Measurements from ENCODE around the gene ADH7.

Gene ADH7

DNA sequence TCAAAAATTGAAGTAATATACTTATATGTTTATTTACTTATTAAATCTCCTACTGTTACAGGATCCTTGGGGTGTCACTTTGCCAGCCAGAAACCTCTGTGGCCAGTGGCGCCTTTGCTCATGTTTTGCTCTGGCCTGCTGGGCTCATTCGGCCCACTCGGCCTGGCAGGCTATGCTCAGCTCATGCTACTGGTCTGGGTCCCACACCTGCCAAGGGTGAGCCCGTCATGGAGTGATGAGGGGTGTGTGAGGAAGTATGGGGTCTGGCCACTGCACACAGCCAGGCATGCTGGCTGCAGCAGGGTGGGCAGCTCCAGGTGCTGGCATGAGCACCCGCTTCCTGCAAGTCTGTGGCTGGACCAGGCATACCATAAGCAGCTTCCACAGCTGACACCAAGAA lies 25.1 kb downstream of the ADH7 start:
- in situ Hi-C loops (cut with MboI; ENCODE audit: low pct_unique_long_range_greater_than_20kb, low sequenced_read_pairs, unreplicated experiment), result loop anchor here (25.0 kb wide), 2 partner anchors 298 to 948 kb away; no protein-coding TSS in a partner anchor
- TF ChIP-seq, protein P1, sequence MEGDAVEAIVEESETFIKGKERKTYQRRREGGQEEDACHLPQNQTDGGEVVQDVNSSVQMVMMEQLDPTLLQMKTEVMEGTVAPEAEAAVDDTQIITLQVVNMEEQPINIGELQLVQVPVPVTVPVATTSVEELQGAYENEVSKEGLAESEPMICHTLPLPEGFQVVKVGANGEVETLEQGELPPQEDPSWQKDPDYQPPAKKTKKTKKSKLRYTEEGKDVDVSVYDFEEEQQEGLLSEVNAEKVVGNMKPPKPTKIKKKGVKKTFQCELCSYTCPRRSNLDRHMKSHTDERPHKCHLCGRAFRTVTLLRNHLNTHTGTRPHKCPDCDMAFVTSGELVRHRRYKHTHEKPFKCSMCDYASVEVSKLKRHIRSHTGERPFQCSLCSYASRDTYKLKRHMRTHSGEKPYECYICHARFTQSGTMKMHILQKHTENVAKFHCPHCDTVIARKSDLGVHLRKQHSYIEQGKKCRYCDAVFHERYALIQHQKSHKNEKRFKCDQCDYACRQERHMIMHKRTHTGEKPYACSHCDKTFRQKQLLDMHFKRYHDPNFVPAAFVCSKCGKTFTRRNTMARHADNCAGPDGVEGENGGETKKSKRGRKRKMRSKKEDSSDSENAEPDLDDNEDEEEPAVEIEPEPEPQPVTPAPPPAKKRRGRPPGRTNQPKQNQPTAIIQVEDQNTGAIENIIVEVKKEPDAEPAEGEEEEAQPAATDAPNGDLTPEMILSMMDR (IDR thresholded peaks at IDR 0.05; ENCODE audit: extremely low read depth, insufficient read depth, missing control alignments), result no peak

DNA sequence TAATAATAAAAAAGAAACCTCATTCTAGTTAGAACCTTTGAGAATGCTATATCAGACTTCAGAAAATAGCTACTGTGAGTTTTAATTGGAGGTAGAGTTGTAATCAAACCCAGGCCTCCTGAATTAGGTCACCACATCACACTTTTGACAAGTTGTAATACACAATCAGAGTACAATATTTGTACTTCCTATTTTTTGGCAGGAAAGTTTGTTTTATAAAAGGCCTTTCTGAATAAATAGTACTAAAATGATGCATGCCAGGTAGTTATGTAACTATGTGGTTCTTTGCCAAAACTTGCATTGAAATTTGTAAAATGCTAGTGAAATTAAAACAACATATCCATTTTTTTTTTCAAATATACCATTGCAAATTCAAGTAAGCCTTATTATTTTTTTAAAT lies 26.8 kb downstream of the ADH7 start:
- TF ChIP-seq, protein P1 (IDR thresholded peaks at IDR 0.05; ENCODE audit: extremely low read depth, insufficient read depth, missing control alignments), result no peak
- no peak for DNase-seq (ENCODE audit: low spot score)
- in situ Hi-C loops (cut with MboI; ENCODE audit: low pct_unique_long_range_greater_than_20kb, low sequenced_read_pairs, unreplicated experiment), result loop anchor here (25.0 kb wide), 2 partner anchors 296 to 946 kb away; no protein-coding TSS in a partner anchor

More for the DNA sequence above, 25.1 kb downstream of the ADH7 start:
- DNase-seq (ENCODE audit: low spot score), result no peak

DNA sequence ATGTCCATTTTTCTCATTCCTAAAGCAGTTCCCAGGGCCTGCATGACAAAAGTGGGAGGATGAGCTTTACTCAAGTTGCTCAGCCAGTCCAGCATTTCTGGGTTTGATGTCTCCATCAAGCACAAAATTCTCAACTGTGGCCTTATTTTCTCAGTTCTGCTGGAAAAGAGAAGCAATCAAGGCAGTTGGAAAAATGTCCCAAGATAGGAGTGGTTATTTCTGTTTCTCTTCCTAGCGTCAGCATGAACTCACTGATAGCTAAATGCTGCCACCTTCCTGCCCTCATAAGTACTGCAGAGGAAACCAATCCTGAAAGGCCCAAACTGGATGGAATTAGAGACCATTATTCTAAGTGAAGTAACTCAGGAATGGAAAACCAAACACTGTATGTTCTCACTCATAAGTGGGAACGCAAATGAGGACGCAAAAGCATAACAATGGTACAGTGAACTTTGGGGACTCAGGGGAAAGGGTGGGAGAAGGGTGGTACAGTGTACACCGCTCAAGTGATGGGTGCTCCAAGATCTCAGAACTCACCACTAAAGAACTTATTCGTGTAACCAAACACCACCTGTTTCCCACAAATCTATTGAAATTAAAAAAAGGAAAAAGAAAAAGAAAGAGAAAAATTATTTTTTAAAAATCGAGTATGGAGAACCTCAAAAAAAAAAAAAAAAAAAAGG lies 29.6 kb downstream of the ADH7 start:
- in situ Hi-C loops (cut with MboI; ENCODE audit: low pct_unique_long_range_greater_than_20kb, low sequenced_read_pairs, unreplicated experiment), result loop anchor here (25.0 kb wide), 2 partner anchors 293 to 943 kb away; no protein-coding TSS in a partner anchor

DNA sequence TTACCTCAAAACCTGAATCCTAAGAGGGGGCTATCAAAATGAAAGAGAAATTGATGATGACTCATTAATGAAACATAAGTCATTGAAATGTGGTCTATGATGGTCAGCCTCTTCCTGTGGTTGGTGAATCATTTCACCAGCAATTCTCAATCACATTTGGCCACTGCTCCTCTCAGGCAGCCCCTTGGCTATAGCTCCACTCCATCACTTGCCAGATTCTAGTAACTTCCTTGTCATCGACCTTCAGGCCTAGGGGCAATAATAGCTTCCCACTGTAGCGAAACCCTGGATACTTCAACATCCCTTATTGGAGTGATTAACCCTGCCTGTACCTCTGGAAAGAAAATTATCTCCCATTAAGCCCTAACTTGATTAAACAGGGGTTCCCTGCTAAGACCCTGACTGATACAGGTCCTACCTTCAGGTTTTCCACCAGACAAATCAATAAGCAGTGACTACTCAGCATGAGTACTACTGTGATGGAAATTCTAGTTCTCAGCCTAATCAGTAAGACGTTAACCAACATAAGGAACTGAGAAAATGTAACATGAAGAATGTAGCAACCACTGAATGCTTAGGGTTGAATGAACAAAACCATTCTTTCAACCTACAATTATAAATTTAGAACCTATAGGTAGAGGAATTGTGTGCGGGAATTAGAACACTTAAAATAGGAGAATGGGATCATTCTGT lies 30.4 kb downstream of the ADH7 start:
- DNase-seq (ENCODE audit: low spot score), result peak; percentile 58
- TF ChIP-seq, protein P1 (IDR thresholded peaks at IDR 0.05; ENCODE audit: extremely low read depth, insufficient read depth, missing control alignments), result no peak
- in situ Hi-C loops (cut with MboI; ENCODE audit: low pct_unique_long_range_greater_than_20kb, low sequenced_read_pairs, unreplicated experiment), result loop anchor here (25.0 kb wide), 2 partner anchors 292 to 942 kb away; no protein-coding TSS in a partner anchor

More for the DNA sequence above, 29.6 kb downstream of the ADH7 start:
- TF ChIP-seq, protein P1 (IDR thresholded peaks at IDR 0.05; ENCODE audit: extremely low read depth, insufficient read depth, missing control alignments), result peak; percentile 89
- peak; percentile 12 for DNase-seq (ENCODE audit: low spot score)

DNA sequence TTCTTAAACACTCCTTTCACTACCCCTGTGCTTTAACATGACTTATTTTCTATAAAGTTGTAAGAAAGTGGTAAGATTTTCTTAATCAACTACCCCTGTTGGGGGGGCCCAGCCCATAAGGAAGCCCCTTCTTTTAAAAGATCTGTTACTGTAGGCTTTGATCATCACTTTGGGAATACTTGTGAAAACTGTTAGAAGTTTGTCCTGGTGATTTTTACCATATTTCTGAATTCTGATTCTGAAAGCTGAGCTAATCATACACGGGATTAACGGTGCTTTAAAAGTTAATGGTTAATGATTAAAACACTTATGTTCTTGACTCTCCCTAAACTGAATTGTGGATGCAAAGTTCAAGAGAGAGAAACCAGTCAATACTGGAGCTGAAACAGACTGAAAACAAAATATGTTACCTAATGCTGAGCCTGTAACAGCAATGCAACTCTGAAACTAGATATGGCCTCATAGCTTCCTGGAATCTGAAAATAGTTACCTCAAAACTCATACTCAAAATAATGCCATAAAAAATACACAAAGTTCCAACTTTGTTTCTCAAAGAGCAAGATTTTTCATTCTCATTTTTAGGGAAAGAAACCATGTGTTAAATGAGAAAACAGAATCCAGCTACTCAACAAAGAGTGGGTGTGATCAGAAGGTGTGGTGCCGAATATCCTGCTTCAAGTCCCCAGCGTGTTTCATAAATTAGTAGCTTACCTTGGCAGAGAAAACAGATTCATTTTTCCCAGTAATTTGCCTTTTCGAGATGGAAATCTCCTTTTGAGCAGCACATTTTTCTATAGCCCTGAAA lies 31.6 kb downstream of the ADH7 start:
- DNase-seq (ENCODE audit: low spot score), result peak; percentile 30
- in situ Hi-C loops (cut with MboI; ENCODE audit: low pct_unique_long_range_greater_than_20kb, low sequenced_read_pairs, unreplicated experiment), result loop anchor here (25.0 kb wide), 2 partner anchors 291 to 941 kb away; no protein-coding TSS in a partner anchor
- TF ChIP-seq, protein P1 (IDR thresholded peaks at IDR 0.05; ENCODE audit: extremely low read depth, insufficient read depth, missing control alignments), result no peak

DNA sequence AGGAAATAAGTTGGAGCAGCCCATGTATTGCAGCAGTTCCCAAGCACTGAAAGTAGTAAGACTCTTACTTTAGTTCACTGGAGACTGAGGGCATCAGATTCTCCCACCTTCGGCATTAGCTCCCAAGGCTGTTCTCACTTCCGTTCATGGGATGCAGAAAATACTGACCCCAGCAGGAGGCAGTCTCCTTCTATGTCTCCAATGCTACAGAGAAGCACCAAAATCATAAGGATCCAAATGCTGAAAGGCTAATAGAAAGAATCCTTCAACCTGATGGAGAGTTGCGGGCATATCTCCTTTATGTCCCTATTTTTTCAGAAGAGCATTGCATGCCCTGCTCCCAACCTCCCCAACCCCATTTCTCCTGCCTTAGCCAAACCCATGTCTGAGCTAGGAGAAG lies 32.4 kb downstream of the ADH7 start:
- TF ChIP-seq, protein P1 (IDR thresholded peaks at IDR 0.05; ENCODE audit: extremely low read depth, insufficient read depth, missing control alignments), result no peak
- no peak for DNase-seq (ENCODE audit: low spot score)
- in situ Hi-C loops (cut with MboI; ENCODE audit: low pct_unique_long_range_greater_than_20kb, low sequenced_read_pairs, unreplicated experiment), result loop anchor here (25.0 kb wide), 2 partner anchors 290 to 940 kb away; no protein-coding TSS in a partner anchor
